Measurements from ENCODE around the gene RAB3IP.
A peak's percentile ranks its signal among the peaks of the same experiment; 100 is the strongest.

The RAB3IP gene, protein sequence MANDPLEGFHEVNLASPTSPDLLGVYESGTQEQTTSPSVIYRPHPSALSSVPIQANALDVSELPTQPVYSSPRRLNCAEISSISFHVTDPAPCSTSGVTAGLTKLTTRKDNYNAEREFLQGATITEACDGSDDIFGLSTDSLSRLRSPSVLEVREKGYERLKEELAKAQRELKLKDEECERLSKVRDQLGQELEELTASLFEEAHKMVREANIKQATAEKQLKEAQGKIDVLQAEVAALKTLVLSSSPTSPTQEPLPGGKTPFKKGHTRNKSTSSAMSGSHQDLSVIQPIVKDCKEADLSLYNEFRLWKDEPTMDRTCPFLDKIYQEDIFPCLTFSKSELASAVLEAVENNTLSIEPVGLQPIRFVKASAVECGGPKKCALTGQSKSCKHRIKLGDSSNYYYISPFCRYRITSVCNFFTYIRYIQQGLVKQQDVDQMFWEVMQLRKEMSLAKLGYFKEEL

DNA sequence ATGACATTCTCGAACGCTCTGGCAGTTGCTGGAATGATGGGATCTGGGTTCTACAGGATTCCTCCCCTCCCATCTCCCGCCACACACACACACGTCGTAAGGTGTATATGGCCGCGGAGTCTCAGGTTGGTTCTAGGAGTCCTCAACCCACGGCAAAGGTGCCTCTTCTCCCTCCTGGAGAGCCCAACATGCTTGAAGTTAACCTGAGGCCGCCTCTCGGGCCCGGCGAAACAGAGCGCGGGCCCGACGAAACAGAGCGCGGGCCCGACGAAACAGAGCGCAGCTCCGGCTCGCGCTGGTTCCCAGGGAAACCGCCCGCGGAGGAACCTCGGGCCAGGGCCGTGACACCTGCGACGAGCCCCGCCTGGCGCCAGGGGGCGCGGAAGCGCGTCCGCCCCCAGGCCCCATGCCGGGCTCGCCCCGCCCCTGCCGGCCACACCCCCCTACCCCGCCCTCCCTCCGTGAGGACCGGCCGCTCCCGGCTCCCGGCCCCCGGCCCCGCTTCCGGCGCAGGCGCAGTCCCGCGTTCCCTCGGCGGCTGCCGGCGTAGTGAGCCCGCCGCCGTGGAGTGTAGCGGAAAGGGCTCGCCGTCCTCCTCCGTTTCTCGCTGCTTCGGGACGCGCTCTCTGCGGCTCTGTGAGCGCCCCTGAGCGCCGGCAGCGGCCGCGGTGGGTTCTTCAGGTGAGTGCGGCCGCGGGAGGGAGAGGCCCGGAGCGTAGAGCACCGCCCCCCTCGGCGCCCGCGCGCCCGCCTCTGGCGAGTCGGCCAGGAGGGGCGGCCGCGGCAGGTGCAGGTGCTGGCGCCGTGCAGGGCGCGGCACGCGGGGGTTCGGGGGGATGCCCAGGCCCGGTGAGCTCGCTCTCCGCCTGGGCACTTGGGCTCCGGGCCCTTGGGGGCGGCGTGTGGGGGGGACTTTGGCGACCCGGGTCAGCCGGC is at the start of gene RAB3IP:
TSS of gene RAB3IP (plus strand) at position 510 of the 936 bp plus-strand sequence. CDS start 16,549 bp downstream, outside the sequence.
- peak; percentile 88 to 91 for DNase-seq (ENCODE audit: low read depth in 1 of 2, low spot score in 1 of 2)

DNA sequence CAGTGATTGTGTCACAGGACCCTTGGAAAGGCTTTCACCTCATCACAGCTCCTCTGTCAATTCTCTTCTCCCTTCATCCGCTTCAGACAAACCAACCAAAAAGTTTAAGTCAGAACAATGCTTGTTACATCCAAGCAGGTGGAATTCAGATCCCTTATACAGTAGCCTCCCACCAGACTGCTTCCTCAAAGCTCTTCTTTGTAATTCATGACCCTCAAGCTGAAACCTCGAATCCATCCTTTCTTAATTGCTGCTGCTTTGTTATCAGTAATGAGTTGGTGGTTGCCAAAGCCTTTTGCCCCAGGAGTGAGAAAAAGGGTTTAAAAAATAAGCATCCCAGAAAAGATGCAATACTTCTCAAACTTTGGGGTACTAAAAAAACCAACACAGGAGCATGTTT is 49.0 kb upstream of the RAB3IP start:
- DNase-seq (ENCODE audit: low read depth in 1 of 2, low spot score in 1 of 2) = no peak

DNA sequence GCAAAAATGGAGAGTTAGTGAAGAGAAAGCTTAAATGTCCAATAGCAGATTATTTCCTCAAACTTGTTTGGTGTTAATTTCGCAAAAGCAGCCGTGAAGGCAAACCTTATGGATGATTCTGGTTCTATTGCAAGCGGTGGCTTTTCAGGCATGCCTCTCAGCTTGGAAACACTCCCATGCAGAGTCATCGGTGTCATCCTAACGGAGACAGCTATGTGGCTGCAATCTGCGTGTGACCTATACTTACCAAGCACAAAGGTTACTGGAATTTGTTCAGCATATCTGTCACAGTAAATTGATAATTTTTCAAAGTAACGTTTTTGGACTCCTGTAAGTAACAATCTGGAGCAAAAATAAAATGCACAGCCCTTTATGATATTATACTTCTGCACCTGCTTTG is 44.5 kb upstream of the RAB3IP start:
- no peak for DNase-seq (ENCODE audit: low read depth in 1 of 2, low spot score in 1 of 2)

DNA sequence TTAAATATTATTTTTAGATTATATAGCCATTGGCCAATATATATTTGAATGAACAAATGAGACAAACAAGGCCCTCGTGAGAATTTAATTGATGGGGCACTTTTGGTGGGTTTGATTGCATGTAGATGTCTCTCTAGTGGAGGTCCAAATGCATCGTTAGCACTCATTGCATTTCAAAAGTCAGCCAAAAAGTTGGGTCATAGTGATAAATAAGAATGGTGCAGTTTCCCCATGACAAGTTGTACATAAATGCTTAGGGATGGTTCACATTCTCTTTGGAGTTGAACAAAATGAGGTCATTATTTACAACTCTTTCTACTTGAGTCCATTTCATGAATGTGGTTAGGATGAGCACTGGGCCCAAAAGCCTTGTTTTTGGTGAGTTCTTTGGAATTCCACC is 40.6 kb upstream of the RAB3IP start:
- DNase-seq (ENCODE audit: low read depth in 1 of 2, low spot score in 1 of 2) = no peak

DNA sequence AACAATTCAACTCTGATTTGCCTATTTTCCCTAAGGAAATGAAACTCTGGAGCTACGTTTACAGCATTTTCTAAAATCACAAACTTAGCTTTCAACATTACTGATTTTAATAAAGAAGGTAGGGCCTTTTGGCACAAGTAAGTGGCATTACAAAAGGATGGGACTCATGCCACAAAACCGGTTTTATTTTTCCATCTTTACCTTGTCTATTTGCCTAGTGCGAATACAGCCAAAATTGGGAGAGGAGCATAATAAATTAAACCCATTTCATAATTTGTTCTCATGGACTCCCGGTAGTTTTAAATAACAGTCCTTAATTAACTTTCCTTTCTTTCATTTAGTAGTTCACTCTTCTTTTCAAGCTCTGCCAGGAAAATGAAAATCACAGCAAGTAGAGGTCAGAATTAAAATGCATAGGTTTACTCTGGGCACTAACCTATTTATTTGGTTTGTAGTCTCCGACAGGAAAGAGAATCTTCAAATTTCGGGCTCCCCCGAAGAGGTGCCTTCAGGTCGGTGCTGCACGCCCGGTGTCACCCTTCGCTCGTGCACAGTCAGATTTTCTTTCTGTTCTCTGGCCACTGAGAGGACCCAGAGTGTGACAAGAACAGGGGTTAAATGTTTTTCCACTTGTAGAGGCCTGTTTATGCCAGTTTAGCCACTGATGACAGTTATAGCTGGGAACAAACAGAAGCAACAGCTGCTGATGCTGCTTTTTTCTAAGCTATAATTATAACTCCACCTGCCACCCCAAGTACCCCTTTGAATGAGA is 39.7 kb upstream of the RAB3IP start, which contains the start of gene BEST3:
TSS of gene BEST3 (minus strand) at position 535 of the 772 bp plus-strand sequence. CDS start 1,505 bp downstream, outside the sequence.
- no peak for DNase-seq (ENCODE audit: low read depth in 1 of 2, low spot score in 1 of 2)

DNA sequence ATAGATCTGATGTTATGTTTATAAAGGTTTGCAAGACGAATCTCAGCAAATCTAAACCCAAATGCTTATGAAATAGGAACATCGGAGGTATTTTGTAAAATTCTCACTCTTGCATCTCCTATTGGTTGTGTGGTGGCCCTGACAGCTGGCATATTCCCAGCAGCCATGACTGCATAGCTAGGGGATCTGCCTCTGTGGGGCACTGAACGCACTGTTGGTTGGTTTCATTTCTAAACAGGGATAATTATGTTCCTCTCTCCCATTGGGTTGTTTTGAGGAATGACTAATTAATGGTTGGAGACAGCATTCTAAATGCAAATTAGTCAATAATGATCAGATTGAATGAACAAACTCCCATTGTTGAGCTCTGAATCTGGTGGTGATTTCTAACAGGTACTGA is 36.8 kb upstream of the RAB3IP start:
- no peak for DNase-seq (ENCODE audit: low read depth in 1 of 2, low spot score in 1 of 2)

DNA sequence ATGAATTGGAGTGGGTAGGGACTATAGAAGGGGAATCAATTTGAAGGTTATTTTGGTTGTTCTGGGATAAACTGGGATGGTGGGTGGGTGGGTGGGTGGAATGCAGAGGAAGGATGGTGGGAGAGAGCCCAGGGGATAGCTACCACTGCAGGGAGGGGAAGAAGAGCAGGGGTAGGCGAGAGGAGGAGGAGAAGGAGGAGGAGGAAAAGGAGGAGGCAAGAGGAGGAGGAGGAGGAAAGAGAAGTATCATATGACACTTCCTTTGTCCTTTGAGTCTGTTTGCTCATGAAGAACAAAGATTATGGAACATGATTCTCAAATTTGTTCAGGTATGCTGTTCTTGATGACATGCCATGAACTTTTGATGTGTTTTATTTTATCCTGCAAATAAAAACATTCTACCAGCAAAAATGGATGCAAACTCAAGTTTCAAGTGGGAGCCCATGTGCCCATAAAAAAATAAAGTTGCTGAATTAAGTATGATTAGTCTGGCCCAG is 35.5 kb upstream of the RAB3IP start:
- DNase-seq (ENCODE audit: low read depth in 1 of 2, low spot score in 1 of 2) = no peak

DNA sequence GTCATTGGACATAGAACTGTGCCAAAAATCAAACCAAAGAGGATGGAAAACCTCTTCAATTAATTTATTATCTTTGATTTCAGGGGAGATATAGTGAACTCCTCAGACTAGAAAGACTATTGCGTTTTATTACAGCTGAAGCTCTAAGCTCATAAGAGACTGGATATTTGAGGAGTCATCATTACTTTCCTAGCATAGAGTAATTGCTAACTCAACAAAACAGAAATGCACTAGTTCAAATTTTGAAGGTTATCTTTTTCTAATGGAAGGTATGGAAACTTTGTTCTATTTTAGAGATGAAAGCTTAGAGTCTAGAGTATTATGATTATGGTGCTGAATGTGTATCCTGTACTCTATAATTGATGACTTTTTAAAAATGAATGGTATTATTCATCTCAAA is 34.3 kb upstream of the RAB3IP start:
- no peak for DNase-seq (ENCODE audit: low read depth in 1 of 2, low spot score in 1 of 2)

DNA sequence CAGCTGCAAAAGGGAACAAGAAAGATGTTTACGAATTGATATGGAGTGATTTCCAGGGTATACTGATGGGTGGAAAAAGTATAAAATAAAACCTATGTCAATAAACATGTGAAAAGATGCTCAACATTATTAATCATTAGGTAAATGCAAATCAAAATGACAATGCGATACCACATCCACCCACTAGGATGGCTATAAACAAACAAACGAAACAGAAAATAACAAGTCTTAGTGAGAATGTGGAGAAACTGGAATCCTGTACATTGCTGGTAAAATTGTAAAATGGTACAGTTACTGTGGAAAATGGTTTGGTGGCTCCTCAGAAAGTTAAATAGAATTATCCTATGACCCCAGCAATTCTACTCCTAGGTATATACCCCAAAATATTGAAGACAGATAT is 30.0 kb upstream of the RAB3IP start:
- DNase-seq (ENCODE audit: low read depth in 1 of 2, low spot score in 1 of 2) = no peak

DNA sequence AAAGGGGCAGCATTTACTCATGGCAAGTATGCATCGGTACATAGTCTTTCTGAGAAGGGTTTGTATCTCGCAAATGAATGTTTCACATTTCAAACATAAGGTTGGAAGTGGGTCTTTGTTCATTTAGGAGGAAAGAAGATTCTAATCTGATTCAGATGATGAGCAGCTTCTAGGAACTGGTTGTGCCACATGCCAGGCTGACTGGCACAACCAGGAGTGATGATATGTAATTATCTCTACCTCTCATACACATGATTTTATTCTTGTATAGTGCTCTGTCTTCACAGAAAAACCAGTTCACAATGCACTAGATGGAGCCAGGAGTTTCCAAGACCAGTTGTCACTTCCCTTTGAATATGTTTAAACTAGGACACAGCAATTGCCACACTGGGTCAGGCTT is 25.8 kb upstream of the RAB3IP start:
- no peak for DNase-seq (ENCODE audit: low read depth in 1 of 2, low spot score in 1 of 2)

DNA sequence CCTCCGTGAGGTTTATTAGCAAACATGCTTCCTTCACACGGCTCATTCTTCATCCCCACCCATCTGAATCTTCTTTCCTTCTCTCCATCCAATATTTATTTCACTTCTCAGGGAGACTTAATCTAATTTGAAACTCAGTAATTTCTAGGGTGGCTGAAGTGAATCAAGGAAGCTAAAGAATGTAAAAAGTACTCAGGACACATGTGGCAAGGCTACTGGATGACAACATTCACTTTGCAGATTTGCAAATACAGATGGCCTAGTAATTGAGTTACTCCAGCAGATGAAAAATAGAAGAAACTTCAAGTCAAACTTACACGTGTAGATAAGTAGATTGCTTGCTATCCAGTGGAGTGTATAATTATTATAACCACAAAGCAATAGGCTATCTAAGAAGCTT is 24.1 kb upstream of the RAB3IP start:
- no peak for DNase-seq (ENCODE audit: low read depth in 1 of 2, low spot score in 1 of 2)

DNA sequence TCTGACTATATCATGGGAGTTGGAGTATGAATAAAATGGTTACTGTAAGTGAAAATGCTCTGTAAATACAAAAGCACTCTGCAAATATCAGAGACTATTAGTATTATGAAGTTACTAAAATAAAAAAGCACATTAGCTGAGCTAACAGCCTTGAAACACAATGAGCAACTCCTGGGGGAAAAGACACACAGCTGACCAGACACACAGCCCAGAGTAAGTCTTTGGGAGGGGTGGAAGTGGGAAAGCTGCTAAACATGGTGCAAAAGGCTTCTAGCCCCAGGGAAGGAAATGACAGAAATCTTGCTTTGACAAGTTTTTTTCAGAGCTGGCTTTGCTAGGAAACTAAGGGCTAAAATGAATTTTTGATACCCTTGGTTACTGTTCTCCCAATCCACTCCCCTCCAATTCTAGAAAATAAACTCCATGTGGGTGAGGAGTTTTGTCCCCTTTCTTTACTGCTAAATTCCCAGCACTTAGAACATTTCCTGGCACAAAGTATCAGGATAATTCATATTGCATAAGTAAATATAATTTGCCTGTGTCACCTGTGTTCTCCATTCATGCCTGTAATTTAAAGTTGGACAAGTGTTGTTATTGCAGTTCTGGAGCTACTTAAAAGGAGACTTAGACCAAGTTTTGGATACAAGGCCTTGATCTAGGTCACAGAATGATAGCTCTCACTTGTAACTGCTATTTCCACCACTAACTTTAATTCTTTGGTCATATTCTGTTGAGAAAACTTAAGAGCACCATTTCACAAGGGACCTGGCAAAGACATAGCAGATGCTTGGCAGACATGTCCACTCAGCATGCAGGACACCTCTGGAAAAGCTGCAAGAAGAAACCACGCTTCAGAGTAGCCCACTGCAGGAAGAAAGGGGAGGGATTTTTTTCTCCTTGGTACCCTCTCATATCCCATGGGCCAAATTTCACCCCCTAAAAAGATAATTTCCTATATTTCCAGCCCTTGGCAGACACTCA is 19.0 kb upstream of the RAB3IP start:
- no peak for DNase-seq (ENCODE audit: low read depth in 1 of 2, low spot score in 1 of 2)

DNA sequence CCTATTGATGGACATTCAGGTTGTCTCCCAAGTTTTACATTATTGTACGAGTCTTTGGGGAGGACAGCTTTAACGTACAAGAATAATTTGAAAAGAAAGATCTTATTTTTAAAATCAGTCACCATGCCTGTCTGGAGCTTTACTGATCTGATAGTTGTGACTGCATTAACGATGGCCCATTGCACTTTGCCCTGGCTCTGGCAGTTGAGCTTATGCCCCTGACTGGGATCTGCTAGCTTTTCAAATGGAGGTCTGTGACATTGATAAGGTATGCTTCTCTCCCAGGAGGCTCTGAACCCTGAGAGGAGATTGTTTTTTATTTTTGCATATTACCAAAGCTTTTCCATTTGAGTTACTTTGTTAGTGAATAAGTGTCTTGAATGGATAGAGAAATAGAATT is 17.9 kb upstream of the RAB3IP start:
- DNase-seq (ENCODE audit: low read depth in 1 of 2, low spot score in 1 of 2) = no peak

DNA sequence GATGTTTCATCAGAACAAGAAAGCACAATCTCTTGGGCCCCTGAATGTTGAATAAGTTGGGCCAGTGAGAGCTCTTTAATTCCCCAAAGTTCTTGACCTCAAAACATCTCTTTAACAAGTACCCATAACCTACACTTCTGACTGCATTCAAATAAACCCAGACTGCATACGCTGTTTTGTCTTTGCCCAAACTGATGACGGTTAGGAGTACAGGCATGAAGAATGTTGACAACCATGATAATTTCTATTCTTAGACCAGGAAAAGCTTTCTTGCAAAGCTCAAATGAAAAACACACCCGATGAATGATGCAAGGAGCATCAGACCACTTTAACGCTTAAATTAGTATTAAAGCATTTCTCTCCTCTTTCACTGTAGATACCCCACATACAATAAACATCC is 11.7 kb upstream of the RAB3IP start:
- no peak for DNase-seq (ENCODE audit: low read depth in 1 of 2, low spot score in 1 of 2)

DNA sequence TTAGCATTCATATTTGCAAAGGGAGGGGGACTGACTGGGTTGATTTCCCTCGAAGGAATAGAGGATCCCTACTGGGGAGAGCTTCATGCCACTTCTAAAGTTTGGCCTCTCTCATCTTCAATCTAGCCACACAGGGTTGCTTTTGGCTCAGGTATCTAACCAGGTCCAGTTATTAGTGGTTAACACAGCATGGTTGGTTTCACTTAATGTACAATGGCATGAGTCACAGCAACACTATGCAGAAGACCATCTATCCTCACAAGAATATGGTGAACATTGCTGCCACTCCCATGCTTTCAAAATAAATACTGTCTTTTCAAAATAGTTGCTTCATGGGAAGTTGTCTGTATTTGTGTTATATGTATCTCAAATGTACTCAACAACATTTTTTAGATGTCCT is 6.6 kb upstream of the RAB3IP start:
- no peak for DNase-seq (ENCODE audit: low read depth in 1 of 2, low spot score in 1 of 2)

DNA sequence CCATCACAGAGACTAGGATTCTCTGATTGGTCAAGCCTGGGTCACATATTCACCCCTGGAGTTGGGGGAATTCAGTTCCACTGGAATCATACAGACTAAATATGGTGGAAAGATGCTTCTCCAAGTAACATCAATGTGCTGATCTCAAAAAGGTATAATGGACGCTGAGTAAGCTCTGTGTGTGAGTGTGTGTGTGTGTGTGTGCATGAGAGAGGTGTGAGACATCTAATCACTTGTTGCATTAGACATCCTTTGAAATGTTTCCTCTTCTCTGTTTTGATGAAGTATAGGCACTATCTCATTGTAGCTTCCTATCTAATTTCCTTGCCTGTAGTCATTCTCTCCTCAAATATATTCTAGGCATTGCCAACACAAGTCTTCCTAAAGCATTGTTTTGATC is 5.0 kb upstream of the RAB3IP start:
- no peak for DNase-seq (ENCODE audit: low read depth in 1 of 2, low spot score in 1 of 2)

DNA sequence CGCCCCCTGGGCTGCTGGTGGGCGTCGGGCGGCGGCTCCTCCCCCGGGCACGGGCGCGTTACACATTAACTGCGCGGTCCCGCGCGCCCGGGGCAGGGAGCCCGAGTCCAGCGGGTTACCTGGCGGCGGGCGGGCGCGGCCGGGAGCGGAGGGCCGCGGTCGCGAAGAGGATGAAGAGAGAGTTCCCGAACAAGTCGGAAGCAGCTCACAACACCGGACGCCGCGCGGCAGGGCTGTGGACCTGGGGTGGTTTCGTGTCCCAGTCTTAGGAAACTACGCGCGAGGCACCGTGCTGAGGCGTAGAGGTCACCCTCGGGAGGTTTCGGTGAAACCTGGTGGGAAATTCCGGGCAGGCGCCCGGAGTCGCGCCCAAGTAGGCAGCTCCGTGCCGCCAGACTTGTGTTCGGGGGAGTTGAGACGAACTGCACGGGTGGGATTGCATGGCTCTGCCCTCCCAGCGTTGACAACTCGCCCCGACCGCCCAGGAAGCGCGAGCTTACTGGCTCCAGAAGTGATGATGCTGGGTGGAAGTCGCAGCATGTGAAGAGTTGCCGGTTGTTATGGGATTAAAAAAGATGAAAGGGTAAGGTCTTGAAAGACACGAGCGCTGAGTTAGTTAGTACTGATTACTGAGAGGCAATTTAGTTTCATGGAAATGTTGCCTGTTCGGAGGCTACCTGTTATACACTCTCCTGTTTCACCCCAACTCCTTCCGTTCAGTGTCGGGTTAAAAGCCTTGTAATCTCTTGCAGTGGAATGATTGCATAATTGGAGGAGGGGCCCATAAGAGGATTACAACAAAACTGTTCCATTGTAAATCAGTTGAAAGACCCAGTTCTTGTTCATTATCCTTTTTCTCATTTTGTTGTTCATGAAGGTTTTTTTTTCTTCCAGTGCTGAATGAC is 879 bp downstream of the RAB3IP start:
- DNase-seq (ENCODE audit: low read depth in 1 of 2, low spot score in 1 of 2) = peak; percentile 13 to 41

DNA sequence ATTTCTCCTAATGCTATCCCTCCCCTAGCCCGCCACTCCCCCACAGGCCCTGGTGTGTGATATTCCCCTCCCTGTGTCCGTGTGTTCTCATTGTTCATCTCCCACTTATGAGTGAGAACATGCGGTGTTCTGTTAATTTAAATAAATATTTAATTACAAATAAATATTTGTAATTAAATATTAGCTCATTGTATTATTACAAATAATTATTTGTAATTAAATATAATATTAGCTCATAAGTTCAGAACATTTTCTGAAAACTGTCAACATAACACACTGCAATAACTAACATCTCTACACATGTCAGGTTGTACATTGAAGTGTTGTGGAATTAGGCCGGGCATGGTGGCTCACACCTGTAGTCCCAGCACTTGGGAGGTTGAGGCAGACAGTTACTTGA is 5.4 kb downstream of the RAB3IP start:
- no peak for DNase-seq (ENCODE audit: low read depth in 1 of 2, low spot score in 1 of 2)

DNA sequence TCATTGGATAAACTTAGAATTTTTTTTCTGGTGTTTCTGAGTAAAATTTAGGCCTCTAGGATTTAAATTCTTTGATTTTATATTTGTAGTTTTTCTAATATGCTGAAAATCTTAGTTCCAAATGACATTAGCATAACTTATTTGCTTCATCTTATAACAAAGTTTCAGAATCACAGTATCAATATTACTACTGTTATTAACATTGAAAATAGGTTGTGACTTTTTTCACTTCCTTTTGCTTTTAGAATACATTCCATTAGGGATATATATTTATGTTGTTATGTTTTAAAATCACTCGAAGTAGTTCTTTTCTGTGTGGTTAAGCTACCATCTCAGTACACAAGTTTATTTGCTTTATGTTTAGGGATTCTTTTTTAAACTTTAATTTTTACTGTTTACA is 12.8 kb downstream of the RAB3IP start:
- DNase-seq (ENCODE audit: low read depth in 1 of 2, low spot score in 1 of 2) = no peak

Measured in activated T-helper 1 cell treated with anti-CD3 and anti-CD28 coated beads, Interleukin-2, amount 50 U/mL, for 16 hours (primary cell).